GM13976 (cell line): ENCODE measurements around the gene SCUBE1.

Experiments
- DNase-seq: peaks from one replicate; pipeline ENCODE4 v3.0.0; 2012; ENCODE audit warnings: low spot score
- in situ Hi-C: fragments of 300-500 bp; cut with MboI; formaldehyde crosslinking; loops from one replicate; pipeline ENCODE4 v1.12.0; 2022; ENCODE audit warnings: low sequenced_read_pairs, mixed read lengths, inconsistent platforms; ENCODE audit not compliant: unreplicated experiment
- TF ChIP-seq, protein P1 (sequence below): IDR thresholded peaks from 2 replicates; pipeline ENCODE4 v1.5.1; 2012; ENCODE audit warnings: borderline replicate concordance, mild to moderate bottlenecking; ENCODE audit not compliant: insufficient read depth; ENCODE audit errors: extremely low read depth, missing control alignments, control extremely low read depth

SCUBE1 gene

DNA sequence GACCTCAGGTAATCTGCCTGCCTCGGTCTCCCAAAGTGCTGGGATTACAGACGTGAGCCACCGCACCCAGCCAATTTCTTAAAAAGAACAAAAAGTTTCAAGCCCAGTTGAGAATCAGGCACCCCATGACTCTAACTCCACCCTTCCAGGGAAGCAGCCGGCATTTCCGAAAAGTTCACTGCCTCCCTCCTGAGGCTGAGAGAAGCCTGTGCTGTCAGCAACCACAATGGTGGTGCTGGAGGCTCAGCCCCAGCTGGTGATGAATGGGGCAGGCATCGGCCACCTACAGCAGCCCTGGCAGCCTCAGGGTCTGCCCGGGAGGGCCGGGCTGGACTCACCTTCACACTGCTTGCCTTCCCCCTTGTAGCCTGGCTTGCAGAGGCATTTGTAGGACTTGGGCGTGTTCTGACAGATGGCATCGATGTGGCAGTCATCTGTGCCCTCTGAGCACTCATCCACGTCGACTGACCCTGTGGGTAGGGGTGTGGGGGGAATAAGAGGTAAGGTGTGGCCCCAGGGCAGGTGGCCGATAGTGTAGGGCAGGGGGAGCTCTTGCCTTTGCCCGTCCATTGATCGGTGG lies 4.3 kb downstream of the SCUBE1 start:
- TF ChIP-seq, protein P1, sequence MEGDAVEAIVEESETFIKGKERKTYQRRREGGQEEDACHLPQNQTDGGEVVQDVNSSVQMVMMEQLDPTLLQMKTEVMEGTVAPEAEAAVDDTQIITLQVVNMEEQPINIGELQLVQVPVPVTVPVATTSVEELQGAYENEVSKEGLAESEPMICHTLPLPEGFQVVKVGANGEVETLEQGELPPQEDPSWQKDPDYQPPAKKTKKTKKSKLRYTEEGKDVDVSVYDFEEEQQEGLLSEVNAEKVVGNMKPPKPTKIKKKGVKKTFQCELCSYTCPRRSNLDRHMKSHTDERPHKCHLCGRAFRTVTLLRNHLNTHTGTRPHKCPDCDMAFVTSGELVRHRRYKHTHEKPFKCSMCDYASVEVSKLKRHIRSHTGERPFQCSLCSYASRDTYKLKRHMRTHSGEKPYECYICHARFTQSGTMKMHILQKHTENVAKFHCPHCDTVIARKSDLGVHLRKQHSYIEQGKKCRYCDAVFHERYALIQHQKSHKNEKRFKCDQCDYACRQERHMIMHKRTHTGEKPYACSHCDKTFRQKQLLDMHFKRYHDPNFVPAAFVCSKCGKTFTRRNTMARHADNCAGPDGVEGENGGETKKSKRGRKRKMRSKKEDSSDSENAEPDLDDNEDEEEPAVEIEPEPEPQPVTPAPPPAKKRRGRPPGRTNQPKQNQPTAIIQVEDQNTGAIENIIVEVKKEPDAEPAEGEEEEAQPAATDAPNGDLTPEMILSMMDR = no peak
- in situ Hi-C loops = no loop called here

DNA sequence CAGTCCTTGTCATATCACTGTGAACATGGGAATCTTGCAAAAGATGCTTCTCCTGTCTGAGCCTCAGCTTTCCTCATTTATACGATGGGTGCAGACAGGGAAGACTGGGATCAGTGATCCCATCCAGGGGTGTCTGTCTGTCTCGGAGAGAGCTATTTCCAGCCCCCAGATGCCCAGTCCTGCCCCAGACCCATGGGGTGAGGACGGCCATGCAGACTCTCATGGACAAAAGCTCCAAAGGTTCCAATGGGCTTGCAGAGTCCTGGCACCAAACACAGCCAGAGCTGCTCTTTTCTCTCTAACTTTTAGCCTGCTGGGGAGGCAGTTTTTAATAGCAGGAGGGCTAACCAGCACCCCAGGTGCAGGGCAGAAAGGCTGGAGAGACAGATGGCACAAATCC lies 5.2 kb downstream of the SCUBE1 start:
- no peak for DNase-seq
- in situ Hi-C loops = no loop called here
- TF ChIP-seq, protein P1 = no peak

More for the DNA sequence above, 4.3 kb downstream of the SCUBE1 start:
- no peak for DNase-seq

DNA sequence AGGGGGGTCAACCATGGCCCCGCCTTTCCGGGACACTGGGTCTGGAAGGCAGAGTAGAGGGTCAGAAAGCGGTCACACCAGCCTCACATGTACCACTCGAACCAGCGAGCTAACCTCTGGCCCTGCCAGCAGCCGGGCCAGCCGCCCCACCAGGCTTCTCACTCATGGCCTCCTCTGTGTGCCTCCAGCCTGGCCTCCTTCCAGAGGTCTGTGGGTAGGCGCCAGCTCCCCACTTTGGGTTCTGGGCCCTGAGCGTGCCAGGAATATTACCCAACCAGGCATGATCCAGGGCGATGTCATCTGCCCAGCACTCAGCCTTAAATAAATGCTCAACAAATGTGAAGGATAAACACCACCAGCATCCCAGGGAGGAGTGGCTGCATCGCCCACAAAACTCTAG lies 5.8 kb downstream of the SCUBE1 start:
- TF ChIP-seq, protein P1 = no peak
- DNase-seq = no peak
- in situ Hi-C loops = no loop called here

DNA sequence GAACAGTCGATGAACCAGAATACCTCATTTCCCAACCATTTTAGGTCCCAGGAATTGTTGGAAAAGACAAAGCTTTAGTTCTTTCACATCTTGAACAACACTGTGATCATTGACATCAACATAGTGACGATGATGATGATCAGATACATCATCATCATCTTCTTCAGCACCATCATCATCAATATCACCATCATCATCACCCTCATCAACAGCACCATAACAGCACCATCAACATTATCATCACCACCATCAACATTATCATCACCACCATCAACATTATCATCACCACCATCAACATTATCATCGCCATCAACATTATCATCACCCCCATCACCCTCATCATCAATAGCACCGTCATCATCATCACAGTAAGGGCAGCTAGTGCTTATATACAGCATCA lies 8.8 kb downstream of the SCUBE1 start:
- in situ Hi-C loops = no loop called here
- DNase-seq = no peak
- TF ChIP-seq, protein P1 = no peak

DNA sequence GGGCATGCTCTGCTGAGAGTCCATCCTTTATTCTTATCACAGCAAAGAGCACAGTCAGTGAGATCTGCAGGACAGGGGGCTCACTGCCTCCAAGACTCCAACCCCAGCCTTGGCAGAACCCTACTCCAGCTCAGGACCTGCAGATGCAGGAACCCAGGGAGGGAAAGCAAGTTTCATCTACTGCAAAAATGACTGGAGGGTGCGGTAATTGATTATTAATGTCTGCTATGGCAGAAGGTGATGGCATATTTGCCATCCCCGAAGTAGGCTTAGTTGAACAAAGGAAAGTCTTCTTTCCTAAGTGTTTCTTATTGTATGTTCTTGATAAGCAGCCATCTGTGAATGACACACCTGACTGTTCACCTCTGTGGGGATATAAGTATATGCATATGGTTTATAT lies 9.2 kb downstream of the SCUBE1 start:
- in situ Hi-C loops = no loop called here
- TF ChIP-seq, protein P1 = no peak
- DNase-seq = no peak

DNA sequence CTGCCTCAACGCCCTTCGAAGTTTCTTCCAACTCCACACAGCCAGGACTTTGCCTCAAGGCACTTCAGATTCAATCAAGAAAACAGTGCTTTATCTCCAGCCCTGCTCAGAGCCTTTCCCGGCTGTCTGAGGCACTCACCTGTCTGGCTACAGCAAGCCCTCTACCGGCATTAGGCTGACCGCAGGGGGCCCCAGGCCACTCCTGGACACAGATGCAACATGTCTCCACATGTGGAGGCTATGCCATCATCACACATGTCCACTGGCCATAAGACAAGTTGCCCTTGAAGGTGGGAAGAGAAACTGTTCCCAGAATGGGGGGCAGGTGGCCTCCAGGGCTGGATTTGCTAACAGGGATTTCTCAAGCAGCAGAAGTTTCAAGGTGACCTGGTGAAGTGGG lies 10.0 kb downstream of the SCUBE1 start:
- TF ChIP-seq, protein P1 = no peak
- in situ Hi-C loops = no loop called here
- DNase-seq = no peak
